SH-SY5Y (cell line): ENCODE measurements around the gene SMIM35.

ENCODE experiments used
- GATA2 ChIP-seq: IDR thresholded peaks from 2 replicates; pipeline ENCODE4 v1.6.1; 2011; ENCODE audit warnings: mild to moderate bottlenecking, low read depth, low read length
- GATA3 ChIP-seq: IDR thresholded peaks from 2 replicates; pipeline ENCODE4 v1.6.1; 2011; ENCODE audit warnings: low read depth, mild to moderate bottlenecking, low read length, moderate library complexity

DNA sequence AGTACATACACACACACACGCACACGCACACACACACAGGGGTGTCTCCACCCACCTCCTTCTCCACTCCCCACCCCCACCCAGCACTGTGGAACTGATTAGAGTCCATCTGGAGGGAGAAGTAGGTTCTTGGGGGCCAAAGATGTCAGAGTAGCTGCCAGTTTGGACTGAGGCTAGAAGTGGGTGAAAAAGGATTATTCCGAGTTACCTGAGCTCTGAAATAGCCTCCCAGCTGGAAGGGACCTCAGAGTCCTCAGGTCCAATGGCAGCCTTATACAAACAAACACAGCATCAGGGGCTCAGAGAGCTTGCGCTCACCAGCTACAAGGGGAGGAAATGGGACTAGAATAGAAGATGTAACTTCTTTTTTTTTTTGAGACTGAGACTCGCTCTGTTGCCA, 79.7 kb downstream of the SMIM35 start:
- TF ChIP-seq GATA2 (no peak), GATA3 (no peak)
